ENCODE measurements around the gene SPRN.

GRCh38 chr10:133473270-133473669 lies 48.8 kb upstream of the SPRN start:
- TF ChIP-seq NFYB (CRISPR knock-in tag; conservative IDR thresholded peaks at IDR 0.05; ENCODE audit: low read depth), result no peak
- TF ChIP-seq JUN (CRISPR knock-in tag; IDR thresholded peaks at IDR 0.05), result no peak
- TF ChIP-seq GTF2I (CRISPR knock-in tag; conservative IDR thresholded peaks at IDR 0.05), result no peak
- TF ChIP-seq CTCF (IDR thresholded peaks at IDR 0.05), result no peak
- no peak for TF ChIP-seq USF2 (CRISPR knock-in tag; IDR thresholded peaks at IDR 0.05)
- TF ChIP-seq FOXJ3 (CRISPR knock-in tag; IDR thresholded peaks at IDR 0.05; ENCODE audit: borderline replicate concordance), result no peak
- no peak for TF ChIP-seq ZNF416 (CRISPR knock-in tag; IDR thresholded peaks at IDR 0.05)
- no peak for TF ChIP-seq MAX (CRISPR knock-in tag; IDR thresholded peaks at IDR 0.05)
- TF ChIP-seq USF1 (CRISPR knock-in tag; IDR thresholded peaks at IDR 0.05), result no peak
- TF ChIP-seq CREM (CRISPR knock-in tag; IDR thresholded peaks at IDR 0.05), result no peak
- no peak for TF ChIP-seq NFE2L1 (CRISPR knock-in tag; IDR thresholded peaks at IDR 0.05)

All from WTC11 (cell line).